HUES64 (cell line): Measurements from ENCODE around the gene MRFAP1L1.

ENCODE experiments used
- H3K27ac ChIP-seq: 2 replicates; pipeline ENCODE4 v1.7.0; 2013; ENCODE audit warnings: low read depth, low read length, inconsistent platforms
- H3K27me3 ChIP-seq: 2 replicates; pipeline ENCODE4 v1.6.1; 2013; ENCODE audit warnings: mild to moderate bottlenecking, low read length; ENCODE audit not compliant: insufficient read depth
- H3K36me3 ChIP-seq: 2 replicates; pipeline ENCODE4 v1.6.1; 2013; ENCODE audit warnings: mild to moderate bottlenecking, low read length; ENCODE audit not compliant: insufficient read depth
- H3K4me1 ChIP-seq: 2 replicates; pipeline ENCODE4 v1.6.1; 2013; ENCODE audit warnings: mild to moderate bottlenecking, low read length, moderate library complexity; ENCODE audit not compliant: insufficient read depth
- H3K4me3 ChIP-seq: 2 replicates; pipeline ENCODE4 v1.5.1; 2013; ENCODE audit warnings: mild to moderate bottlenecking, low read length, moderate library complexity
- H3K9ac ChIP-seq: 2 replicates; pipeline ENCODE4 v1.6.1; 2013; ENCODE audit warnings: mild to moderate bottlenecking, low read depth, low read length
- H3K9me3 ChIP-seq: 2 replicates; pipeline ENCODE4 v1.6.1; 2013; ENCODE audit warnings: low read depth, low read length; ENCODE audit not compliant: insufficient read depth
- WGBS: fragments of 150-250, 120-280 bp; methylation state at CpG from one replicate; pipeline ENCODE4 v1.1.7; 2013; ENCODE audit warnings: missing lambda C conversion rate; 5-methylcytosine and 5-hydroxymethylcytosine counted together

MRFAP1L1 gene

GRCh38 chr4:6750286-6751221 lies 40.9 kb upstream of the MRFAP1L1 start:
- WGBS, result 89% methylated on average over 23 of the region's 23 CpGs
- H3K9ac ChIP-seq, result no peak overlapping the region
- H3K4me3 ChIP-seq, result no peak overlapping the region
- no peaks in the 10 kb centered on the region for H3K36me3 ChIP-seq
- H3K9me3 ChIP-seq, result no peaks in the 10 kb centered on the region
- H3K4me1 ChIP-seq, result peaks cover 5% of the 10 kb centered on the region; the same call in 1 of the 2 replicates
- H3K27ac ChIP-seq, result no peak overlapping the region
- no peaks in the 10 kb centered on the region for H3K27me3 ChIP-seq

GRCh38 chr4:6749340-6750171 lies 39.9 kb upstream of the MRFAP1L1 start:
- Histone ChIP-seq H3K36me3 (no peaks in the 10 kb centered on the region), H3K27ac (no peak overlapping the region), H3K9ac (no peak overlapping the region), H3K4me1 (peaks cover 5% of the 10 kb centered on the region; the same call in 1 of the 2 replicates), H3K27me3 (no peaks in the 10 kb centered on the region), H3K9me3 (no peaks in the 10 kb centered on the region), H3K4me3 (no peak overlapping the region)
- 80% methylated on average over 25 of the region's 25 CpGs for WGBS

- Histone ChIP-seq H3K9ac (no peak overlapping the region), H3K27me3 (no peaks in the 10 kb centered on the region), H3K36me3 (no peaks in the 10 kb centered on the region), H3K4me1 (peaks cover 3% of the 10 kb centered on the region; the same call in 1 of the 2 replicates), H3K4me3 (no peak overlapping the region), H3K9me3 (no peaks in the 10 kb centered on the region), H3K27ac (no peak overlapping the region)
- 93% methylated on average over 9 of the region's 9 CpGs for WGBS
Measured at GRCh38 chr4:6748286-6748685, 38.6 kb upstream of the MRFAP1L1 start.

GRCh38 chr4:6747294-6748051 lies 37.8 kb upstream of the MRFAP1L1 start:
- 88% methylated on average over 11 of the region's 11 CpGs for WGBS
- no peaks in the 10 kb centered on the region for H3K4me1 ChIP-seq
- no peaks in the 10 kb centered on the region for H3K9me3 ChIP-seq
- no peaks in the 10 kb centered on the region for H3K27me3 ChIP-seq
- H3K4me3 ChIP-seq, result no peak overlapping the region
- H3K27ac ChIP-seq, result no peak overlapping the region
- no peaks in the 10 kb centered on the region for H3K36me3 ChIP-seq
- H3K9ac ChIP-seq, result no peak overlapping the region

- no peaks in the 10 kb centered on the region for H3K27me3 ChIP-seq
- WGBS, result 90% methylated on average over 20 of the region's 20 CpGs
- H3K4me3 ChIP-seq, result no peak overlapping the region
- no peaks in the 10 kb centered on the region for H3K36me3 ChIP-seq
- no peak overlapping the region for H3K9ac ChIP-seq
- H3K9me3 ChIP-seq, result no peaks in the 10 kb centered on the region
- no peaks in the 10 kb centered on the region for H3K4me1 ChIP-seq
- H3K27ac ChIP-seq, result no peak overlapping the region
Measured at GRCh38 chr4:6746721-6747293, 37.1 kb upstream of the MRFAP1L1 start.

- Histone ChIP-seq H3K36me3 (no peaks in the 10 kb centered on the region), H3K27ac (no peak overlapping the region), H3K27me3 (no peaks in the 10 kb centered on the region), H3K4me3 (no peak overlapping the region), H3K9ac (no peak overlapping the region), H3K4me1 (no peaks in the 10 kb centered on the region), H3K9me3 (no peaks in the 10 kb centered on the region; the same call in 1 of the 2 replicates)
- 83% methylated on average over 11 of the region's 11 CpGs for WGBS
Measured at GRCh38 chr4:6742989-6743388, 33.3 kb upstream of the MRFAP1L1 start.

GRCh38 chr4:6742507-6742906 lies 32.8 kb upstream of the MRFAP1L1 start:
- Histone ChIP-seq H3K27me3 (no peaks in the 10 kb centered on the region), H3K9ac (no peak overlapping the region), H3K36me3 (no peaks in the 10 kb centered on the region), H3K4me3 (no peak overlapping the region), H3K9me3 (no peaks in the 10 kb centered on the region; the same call in 1 of the 2 replicates), H3K27ac (no peak overlapping the region), H3K4me1 (no peaks in the 10 kb centered on the region)
- no CpG with 5 or more reads among the region's 2 CpGs for whole genome bisulfite sequencing

GRCh38 chr4:6740347-6740746 lies 30.7 kb upstream of the MRFAP1L1 start:
- no peaks in the 10 kb centered on the region for H3K27me3 ChIP-seq
- no peaks in the 10 kb centered on the region; the same call in 1 of the 2 replicates for H3K9me3 ChIP-seq
- no peaks in the 10 kb centered on the region for H3K36me3 ChIP-seq
- WGBS, result 93% methylated on average over 8 of the region's 8 CpGs
- no peak overlapping the region for H3K4me3 ChIP-seq
- H3K9ac ChIP-seq, result no peak overlapping the region
- no peak overlapping the region for H3K27ac ChIP-seq
- H3K4me1 ChIP-seq, result no peaks in the 10 kb centered on the region

GRCh38 chr4:6739920-6740319 lies 30.3 kb upstream of the MRFAP1L1 start:
- H3K9me3 ChIP-seq, result no peaks in the 10 kb centered on the region; the same call in 1 of the 2 replicates
- H3K4me1 ChIP-seq, result no peaks in the 10 kb centered on the region
- H3K27me3 ChIP-seq, result no peaks in the 10 kb centered on the region
- H3K4me3 ChIP-seq, result no peak overlapping the region
- no peak overlapping the region for H3K27ac ChIP-seq
- no peak overlapping the region for H3K9ac ChIP-seq
- 84% methylated on average over 4 of the region's 4 CpGs for WGBS
- no peaks in the 10 kb centered on the region for H3K36me3 ChIP-seq

- WGBS, result 92% methylated on average over 16 of the region's 16 CpGs
- Histone ChIP-seq H3K27ac (no peak overlapping the region), H3K4me3 (no peak overlapping the region), H3K36me3 (no peaks in the 10 kb centered on the region), H3K9ac (no peak overlapping the region), H3K9me3 (no peaks in the 10 kb centered on the region; the same call in 1 of the 2 replicates), H3K27me3 (no peaks in the 10 kb centered on the region), H3K4me1 (no peaks in the 10 kb centered on the region; the same call in 1 of the 2 replicates)
Measured at GRCh38 chr4:6734165-6734786, 24.6 kb upstream of the MRFAP1L1 start.
